PFSK-1 (cell line): Measurements from ENCODE around the gene MBTD1.
A peak's percentile ranks its signal among the peaks of the same experiment; 100 is the strongest.

ENCODE experiments used
- FOXP2 ChIP-seq: optimal IDR thresholded peaks from 2 replicates; pipeline ENCODE3; 2011; ENCODE audit warnings: borderline replicate concordance, control low read depth, inconsistent platforms; ENCODE audit not compliant: insufficient read depth; ENCODE audit errors: extremely low read length, extremely low read depth
- POLR2AphosphoS5 ChIP-seq: IDR thresholded peaks from 2 replicates; pipeline ENCODE4 v1.6.1; 2012; ENCODE audit warnings: low read depth, mild to moderate bottlenecking, control low read depth, low read length, moderate library complexity
- REST ChIP-seq, 2 experiments: IDR thresholded peaks; 2 replicates each; pipeline versions ENCODE4 v1.6.1 to v1.8.0; 2011 to 2012; ENCODE audit warnings: low read depth in 2 of 2, low read length in 2 of 2, control low read depth in 1 of 2, inconsistent platforms in 1 of 2, mild to moderate bottlenecking in 1 of 2, moderate library complexity in 1 of 2; ENCODE audit not compliant: insufficient read depth in 1 of 2
- SIN3A ChIP-seq: IDR thresholded peaks from 2 replicates; pipeline ENCODE4 v1.6.1; 2012; ENCODE audit warnings: mild to moderate bottlenecking, low read length, moderate library complexity, borderline replicate concordance; ENCODE audit not compliant: insufficient read depth
- TAF1 ChIP-seq: IDR thresholded peaks from 2 replicates; pipeline ENCODE4 v1.6.1; 2012; ENCODE audit warnings: low read length, control low read depth, borderline replicate concordance; ENCODE audit not compliant: insufficient read depth

Gene MBTD1

DNA sequence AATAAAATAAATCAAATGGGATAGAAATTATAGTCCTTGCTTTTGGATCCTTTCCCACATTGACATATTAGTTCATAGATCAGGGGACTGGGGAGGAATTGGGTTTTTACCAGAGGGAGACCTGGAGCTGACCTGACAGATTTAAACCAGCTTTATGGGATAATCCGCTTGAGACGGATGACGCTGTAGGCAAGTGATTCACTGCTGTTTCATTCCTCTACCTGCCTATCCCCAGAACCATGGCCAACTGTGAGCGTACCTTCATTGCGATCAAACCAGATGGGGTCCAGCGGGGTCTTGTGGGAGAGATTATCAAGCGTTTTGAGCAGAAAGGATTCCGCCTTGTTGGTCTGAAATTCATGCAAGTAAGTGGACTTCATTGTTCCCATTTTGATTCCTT, 104.4 kb downstream of the MBTD1 start:
- TF ChIP-seq FOXP2 (no peak), SIN3A (no peak), REST (IDR thresholded peaks at IDR 0.05; ENCODE audit: insufficient read depth in 1 of 2, low read depth in 2 of 2, low read length in 2 of 2) (no peak), TAF1 (no peak), POLR2AphosphoS5 (no peak)

DNA sequence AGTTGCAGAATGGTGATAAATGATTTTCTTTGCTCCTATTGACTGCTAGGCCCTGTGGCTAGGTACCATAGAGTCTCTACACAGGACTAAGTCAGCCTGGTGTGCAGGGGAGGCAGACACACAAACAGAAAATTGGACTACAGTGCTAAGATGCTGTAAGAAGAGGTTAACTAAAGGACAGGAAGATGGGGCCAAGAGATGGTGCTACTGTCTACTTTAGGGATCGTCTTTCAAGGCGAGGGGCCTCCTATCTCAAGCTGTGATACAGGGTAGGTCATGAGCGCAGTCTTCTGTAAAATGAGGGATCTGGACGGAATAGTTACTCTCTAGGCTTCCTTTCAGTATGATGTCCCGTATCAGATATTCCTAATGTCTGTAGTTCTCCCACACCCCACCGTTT, 105.7 kb downstream of the MBTD1 start:
- TF ChIP-seq FOXP2 (no peak), REST (IDR thresholded peaks at IDR 0.05; ENCODE audit: insufficient read depth in 1 of 2, low read depth in 2 of 2, low read length in 2 of 2) (no peak), POLR2AphosphoS5 (no peak), SIN3A (no peak), TAF1 (no peak)

GRCh38 chr17:51153210-51154072, 106.4 kb downstream of the MBTD1 start, which contains the start of gene NME1:
Gene NME1 (plus strand): TSS chr17:51153559. CDS start chr17:51155655, 2,096 bp downstream.
- TF ChIP-seq SIN3A = peak; percentile 98; the same call in 1 of the 2 replicates
- peak; percentile 99 for TF ChIP-seq TAF1
- peak; percentile 47 to 61; a peak in 2 of 4 replicates for TF ChIP-seq REST (IDR thresholded peaks at IDR 0.05; ENCODE audit: insufficient read depth in 1 of 2, low read depth in 2 of 2, low read length in 2 of 2)
- TF ChIP-seq POLR2AphosphoS5 = peak; percentile 88
- TF ChIP-seq FOXP2 = peak; percentile 92

DNA sequence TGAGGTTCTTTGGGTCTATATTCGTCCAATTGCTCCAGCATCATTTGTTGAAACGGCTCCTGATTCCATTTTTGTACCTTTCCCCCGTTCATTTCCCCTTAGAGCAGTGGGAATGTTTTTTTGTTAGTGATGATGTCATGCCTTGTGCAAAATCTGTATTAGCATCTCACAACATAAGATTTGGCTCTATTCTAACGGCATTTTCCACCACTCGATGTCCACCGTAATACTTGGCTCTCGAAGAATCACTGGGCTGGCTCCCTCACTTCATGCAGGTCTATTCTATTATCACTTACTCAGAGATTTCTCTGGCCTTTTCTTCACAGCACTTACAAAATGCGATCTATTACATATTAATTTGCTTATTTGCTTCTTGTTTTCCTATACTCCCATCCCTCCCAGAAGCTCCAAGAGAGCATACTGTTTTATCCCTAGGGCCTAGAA, 107.1 kb downstream of the MBTD1 start:
- TF ChIP-seq REST (IDR thresholded peaks at IDR 0.05; ENCODE audit: insufficient read depth in 1 of 2, low read depth in 2 of 2, low read length in 2 of 2) (no peak), POLR2AphosphoS5 (no peak)

- TF ChIP-seq POLR2AphosphoS5 (no peak), SIN3A (no peak), REST (IDR thresholded peaks at IDR 0.05; ENCODE audit: insufficient read depth in 1 of 2, low read depth in 2 of 2, low read length in 2 of 2) (no peak), TAF1 (no peak), FOXP2 (no peak)
Observed at GRCh38 chr17:51150932-51151331, 108.9 kb downstream of the MBTD1 start.
